Amniotic epithelial cell (primary cell): ENCODE results near the gene CD58.
"Not testable (repeated sequence)": the region's sequence is repeated elsewhere in the genome, so short reads cannot be mapped to it uniquely, and the experiment has no call there.

Experiments
- DNase-seq: peaks from one replicate; pipeline ENCODE4 v3.0.0-alpha.2; 2010; ENCODE audit warnings: low read depth

Gene CD58, protein sequence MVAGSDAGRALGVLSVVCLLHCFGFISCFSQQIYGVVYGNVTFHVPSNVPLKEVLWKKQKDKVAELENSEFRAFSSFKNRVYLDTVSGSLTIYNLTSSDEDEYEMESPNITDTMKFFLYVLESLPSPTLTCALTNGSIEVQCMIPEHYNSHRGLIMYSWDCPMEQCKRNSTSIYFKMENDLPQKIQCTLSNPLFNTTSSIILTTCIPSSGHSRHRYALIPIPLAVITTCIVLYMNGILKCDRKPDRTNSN

DNA sequence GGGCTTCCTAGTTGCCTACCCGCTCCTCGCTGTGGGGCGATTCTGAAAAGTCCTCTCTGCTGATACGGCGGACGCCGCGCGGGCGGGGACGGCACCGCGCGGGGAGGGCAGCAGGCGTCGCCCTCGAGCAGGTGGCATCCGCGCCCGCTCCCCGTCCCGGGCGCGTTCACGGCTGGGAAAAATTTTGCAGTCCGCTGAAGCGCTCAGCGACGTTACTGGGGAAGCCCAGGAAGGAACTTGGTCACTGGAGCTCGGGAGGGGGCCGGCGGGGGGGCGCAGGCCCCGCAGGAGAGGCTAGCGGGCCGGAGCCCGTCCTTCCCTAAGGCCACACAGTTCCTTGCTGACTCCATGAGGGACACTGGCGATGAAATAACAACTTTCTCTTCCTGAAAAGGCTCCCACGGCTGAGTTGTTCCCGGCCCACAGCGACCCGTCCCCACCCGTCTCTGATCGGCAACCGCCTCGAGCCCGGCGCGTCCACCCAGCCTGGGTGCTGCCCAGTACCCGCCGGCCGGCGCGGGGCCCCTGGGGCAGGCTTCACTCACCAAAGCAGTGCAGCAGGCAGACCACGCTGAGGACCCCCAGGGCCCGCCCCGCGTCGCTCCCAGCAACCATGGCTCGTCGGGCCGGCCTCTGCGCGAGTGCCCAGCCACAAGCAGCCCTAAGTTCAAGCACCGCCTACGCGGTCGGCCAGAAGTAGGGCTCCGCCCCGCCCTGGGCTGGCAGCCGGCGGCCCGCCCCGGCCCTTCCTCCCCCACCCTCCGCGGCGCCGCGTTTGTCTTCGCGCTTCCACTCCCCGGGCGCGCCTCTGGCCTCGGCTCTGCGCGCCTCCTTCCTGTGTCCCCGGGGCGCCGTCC is at the start of gene CD58:
TSS of gene CD58 (minus strand) at position 669 of the 857 bp plus-strand sequence. CDS start at position 615, 54 bp downstream.
- DNase-seq: peak; percentile 61

DNA sequence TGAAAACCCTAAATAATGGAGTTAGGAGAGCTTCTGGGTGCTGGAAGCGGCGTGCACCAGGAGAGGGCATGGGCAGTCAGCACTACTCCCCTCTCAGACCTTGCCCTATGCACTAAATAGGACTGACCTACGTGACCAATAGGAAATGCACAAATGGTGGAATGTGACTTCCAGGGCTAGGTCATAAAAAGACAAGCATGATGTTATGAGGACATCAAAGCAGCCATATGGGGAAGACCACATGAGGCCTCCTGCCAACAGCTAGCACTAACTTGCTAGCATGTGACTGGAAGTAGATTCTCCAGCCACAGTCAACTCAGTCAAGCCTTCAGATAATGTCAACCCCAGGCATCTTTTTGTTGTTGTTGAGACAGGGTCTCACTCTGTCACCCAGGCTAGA is 49.6 kb upstream of the CD58 start:
- not testable (repeated sequence) for DNase-seq

DNA sequence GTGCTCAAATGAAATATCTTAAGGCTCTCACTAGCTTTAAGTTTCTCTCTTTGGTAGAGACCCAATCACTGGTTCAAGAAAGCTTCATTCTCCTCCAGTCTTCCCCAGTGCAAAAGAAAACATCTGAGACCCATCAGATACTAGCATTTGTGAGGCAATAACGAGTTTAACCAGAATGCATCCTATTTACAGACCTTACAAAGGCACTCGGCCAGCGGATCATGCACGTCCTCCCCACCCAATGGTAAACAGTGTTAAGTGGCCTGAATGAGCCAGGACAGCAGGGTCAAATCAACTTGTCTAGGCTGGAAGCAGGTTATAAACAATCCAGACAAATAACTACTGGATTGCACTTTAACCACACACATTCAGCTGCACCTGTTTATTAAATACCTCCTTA is 48.3 kb upstream of the CD58 start:
- not testable (repeated sequence) for DNase-seq

DNA sequence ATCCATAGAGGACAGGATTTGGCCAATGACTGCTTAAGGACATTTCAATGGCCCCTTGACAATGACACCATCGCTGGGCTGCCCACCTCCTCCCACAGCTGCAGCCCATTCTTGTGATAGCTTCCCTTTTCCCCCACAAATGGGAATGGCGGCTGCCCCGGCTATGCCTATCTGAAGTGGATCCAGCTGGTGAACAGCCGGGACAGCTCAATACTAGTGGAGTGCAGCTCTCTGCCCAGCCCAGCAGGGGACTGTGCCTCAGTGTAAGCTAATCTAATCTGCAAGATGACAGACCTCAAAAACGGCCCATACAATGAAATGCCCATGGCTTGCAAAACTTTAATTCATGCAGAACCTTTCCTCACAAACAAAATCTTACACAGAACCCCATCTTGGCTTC is 47.0 kb upstream of the CD58 start:
- not testable (repeated sequence) for DNase-seq

DNA sequence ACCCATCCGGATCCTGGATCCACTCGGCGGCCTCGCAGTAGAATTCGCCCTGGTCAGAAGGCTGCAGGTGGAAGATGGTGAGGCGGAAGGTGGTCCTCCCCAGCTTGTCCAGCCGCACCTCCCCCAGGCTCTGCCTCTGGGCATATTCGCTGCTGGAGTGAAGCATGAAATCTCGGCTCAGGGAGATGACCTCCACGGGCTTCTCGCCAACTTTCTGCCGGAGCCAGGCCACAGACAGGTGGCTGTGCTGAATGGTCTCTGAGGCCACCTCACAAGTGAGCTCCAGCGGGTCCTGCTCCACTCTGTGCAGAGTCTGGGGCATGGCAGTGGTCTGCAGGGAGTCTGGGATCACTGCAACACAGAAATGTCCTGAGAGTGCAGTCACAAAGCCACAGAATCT is 43.0 kb upstream of the CD58 start:
- DNase-seq: not testable (repeated sequence)

DNA sequence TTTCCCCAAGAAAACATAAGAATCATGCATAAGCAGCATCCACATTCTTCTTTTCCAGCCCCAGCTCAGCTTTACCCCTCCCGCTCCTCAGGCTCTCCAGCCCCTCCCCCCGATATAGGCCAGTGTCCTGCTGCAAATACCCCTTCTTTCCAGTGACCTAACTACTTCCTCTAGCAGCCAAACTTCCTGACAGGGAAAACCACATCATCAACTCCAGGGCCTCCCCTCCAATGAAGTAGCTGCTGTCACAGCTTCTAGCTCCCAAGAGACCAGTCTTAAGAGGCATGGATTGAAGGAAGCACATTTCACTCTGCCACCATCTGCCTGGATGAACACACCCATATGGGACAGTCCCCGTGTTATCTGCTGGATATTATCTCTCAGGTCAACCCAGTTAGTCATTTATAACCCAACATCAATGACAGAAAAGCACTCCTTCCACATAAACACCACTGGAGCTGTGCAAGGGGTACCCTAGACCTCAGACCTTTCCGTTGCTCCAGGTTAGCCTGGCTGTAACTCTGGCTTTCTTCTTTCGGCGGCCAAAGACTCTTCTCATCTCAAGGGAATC is 39.1 kb upstream of the CD58 start:
- not testable (repeated sequence) for DNase-seq

DNA sequence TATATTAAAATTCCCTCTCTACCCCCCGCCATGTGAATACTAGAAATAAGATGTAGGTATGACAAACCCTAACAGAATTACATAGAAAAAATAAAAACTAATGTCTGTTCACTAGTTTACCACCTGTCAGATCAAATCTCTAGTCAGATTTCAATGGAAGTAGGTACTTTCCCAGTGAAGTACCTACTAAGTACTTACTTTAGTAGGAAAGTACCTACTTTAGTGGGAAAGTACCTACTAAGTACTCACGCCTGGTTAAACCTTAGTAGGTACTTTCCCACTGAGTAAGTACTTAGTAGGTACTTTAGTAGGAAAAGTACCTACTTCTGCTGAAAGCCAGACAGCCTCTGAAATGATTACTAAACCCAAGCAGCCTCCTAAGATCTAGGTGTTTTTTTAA is 38.0 kb upstream of the CD58 start:
- not testable (repeated sequence) for DNase-seq

DNA sequence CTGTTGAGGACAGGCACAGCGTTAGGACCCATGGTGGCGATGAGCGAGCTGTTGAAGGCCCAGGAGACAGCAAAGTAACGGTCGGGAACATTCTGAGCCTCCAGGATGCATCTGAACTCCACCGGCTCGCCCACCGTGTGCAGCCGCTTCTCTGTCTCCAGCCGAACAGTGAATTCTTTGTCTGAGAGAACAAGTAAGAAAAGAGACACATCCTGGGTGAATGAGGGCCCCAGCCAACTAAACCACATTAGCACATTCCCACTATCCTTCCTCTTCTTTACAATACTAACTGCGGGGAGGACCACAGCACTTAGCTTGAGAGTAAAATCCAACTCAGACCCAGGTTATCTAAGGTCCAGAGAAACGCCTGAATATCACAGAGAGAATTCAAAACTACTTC is 37.3 kb upstream of the CD58 start:
- not testable (repeated sequence) for DNase-seq

DNA sequence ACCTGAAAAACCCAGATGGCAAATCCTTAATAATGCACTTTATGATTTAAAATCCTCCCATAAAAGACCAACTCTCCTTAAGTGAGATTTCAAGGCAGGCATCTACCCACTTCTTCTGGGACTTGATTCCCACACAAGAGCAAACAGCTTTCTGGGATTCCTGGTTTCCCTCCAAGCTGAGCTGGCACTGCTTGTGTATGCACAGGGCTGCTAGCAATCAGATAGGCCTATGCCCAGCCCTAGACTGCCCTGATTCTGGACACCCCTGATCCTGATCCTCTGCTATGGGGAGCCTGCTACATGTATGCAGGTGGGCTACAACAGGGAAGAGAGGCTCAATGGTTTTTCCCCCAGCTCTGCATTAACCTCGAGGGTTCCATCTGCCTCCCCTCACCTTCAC is 36.6 kb upstream of the CD58 start:
- DNase-seq: not testable (repeated sequence)

DNA sequence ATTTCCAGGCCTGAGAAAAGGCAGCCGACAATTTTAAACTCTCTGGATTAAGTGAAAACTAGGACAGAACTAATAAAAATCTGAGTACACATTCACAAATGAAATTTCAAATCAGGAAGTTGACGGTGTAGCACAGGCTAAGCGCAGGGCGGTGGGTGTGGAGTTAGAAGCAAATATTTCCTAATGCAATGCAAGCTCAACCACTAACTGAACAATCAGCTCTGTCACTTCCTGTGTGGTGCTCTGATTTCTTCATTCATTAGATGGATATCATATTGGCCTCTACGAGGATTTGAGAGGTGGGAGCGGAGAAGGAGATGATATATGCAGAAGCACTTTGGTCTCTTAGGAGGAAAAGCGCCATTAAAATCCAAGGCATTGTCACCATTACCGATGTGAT is 35.2 kb upstream of the CD58 start:
- peak; percentile 3 for DNase-seq

DNA sequence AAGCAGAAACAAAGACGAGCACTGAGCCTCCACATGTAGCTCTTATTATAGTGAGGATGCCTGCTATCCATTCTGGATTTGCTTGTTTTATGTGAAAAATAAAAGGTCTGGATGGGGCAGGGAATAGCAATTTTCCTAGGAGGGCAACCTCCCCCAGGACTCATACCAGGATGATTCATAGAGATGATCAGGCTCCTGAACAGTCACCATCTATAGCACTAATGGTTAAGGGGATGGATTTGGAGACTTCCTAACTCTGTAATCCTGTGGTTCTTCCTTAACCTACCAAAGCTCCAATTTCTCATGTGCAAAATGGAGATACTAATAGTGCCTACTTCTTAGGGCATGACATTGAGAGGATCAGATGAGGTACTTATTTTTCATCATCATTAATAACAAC is 34.5 kb upstream of the CD58 start:
- DNase-seq: no peak

DNA sequence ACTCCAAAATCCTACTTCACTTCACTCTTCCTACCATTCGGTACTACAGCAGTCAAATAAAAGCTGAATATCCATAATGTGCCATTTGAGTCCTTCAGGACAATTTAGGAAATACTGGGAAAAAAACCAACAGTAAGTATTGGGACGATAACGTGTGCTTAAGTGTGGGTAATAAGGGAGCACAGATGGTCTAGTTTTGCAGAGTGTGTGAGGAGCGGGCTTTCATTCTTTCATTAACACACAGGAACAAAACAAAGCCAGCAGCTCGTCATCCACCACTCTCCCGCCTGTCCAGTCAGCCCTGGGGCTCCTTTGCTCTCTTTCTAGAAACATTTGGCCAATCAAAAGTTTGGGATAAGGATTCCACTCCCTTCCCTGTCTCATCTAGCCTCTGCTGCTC is 33.6 kb upstream of the CD58 start:
- not testable (repeated sequence) for DNase-seq

DNA sequence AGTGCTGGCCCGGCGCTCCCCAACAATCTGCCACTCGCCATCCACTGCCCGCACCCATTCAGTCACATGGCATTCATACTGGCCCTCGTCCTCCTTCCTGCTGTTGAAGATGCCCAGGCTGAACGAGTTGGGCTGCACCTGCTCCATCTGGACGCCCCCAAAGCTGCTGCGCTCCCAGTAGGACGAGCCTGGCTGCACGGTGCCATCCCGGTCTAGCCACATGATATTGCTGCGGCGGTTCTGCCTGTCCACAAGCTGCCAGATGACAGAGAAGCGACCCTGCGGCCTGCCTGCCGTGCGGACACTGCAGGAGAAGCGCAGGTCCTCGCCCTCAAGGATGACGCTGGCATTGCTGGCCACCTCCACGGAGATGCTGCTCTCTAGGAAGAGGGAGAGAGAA is 32.8 kb upstream of the CD58 start:
- DNase-seq: not testable (repeated sequence)

DNA sequence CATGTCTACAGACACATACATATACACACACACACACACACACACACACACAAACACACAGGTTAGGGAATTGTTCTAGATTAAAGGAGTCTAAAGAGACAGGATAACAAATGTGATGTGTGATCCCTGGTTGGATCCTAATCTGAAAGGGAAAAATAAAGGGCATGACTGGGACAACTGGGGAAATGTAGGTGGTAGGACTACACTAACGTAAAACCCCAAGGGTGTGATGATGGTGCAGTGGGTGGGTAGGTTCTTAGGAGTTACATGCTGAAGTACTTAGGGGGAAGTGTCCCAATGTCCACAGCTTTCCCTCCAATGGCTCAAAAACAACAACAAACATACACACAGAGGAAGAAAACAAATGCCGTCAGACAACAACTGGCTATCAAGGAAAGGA is 28.5 kb upstream of the CD58 start:
- not testable (repeated sequence) for DNase-seq

DNA sequence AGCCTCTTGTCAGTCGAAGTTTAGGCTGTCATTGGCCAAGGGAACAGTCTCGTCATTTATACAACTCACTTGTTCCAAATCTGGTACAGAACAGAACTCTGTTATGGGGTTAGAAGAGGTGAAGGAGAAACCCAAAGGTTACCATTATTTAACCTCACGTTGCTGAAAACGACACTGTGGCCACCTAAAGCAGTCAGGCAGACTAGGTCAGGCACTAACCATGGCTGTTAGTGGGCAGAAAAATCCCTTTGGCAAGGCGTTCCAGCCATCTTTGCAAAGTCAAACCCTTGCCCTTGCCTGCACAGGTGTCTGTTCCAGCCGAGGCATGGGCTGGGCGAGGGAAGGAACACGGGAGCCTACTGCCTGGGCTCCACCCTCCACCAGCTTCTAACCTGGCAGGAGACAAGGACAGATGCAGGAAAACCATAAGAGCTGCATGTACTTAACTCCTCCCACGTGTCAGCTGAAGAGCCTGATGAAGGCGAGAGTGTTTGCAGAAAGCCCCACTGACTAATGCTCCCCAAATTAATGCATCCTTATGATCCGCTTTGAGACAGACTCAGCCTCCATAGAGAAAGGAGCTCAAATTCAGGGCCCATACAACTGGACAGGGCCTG is 27.7 kb upstream of the CD58 start:
- not testable (repeated sequence) for DNase-seq

DNA sequence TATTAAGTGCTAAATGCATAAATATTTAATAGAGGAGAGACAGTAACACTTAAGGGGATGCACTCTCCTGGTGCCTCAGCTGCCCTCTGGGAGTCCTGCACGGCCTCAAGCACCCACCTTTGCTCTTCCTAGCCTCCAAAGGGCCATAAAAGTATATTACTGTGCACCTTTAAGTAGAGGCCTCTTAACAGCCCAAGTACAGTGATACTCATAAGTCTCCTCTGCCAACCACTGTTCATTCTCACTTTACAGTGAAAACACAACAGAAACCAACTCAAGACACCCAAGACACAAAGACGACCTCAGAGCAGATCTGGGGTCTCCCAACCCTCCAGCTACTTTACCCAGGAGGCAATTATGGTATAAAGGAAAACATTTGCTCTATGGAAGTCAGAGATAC is 26.6 kb upstream of the CD58 start:
- not testable (repeated sequence) for DNase-seq

DNA sequence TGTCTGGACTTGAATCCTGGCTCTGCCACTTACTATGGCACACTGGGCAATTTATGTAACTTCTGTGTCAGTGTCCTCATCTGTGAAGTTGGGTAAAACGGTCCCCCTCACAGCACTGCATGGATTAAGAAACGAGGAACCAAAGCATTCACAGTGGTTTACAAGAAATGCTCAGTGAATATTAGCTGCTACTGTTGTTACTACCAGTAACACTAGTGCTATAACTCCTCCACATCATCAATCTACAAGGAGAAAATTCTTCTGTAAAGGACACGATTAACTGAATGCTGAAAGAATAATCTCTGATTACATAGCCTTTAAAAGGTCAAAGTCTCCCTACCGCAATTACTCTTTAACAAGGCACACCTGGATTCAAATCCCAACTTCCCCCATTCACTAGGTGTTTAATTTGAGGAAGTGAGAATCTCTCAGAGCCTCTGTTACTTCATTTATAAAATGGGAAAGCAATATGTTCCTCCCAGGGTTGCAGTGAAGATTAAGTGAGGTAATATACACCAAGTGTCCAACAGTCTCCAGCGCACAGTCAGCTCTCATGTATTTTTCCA is 26.0 kb upstream of the CD58 start:
- not testable (repeated sequence) for DNase-seq

DNA sequence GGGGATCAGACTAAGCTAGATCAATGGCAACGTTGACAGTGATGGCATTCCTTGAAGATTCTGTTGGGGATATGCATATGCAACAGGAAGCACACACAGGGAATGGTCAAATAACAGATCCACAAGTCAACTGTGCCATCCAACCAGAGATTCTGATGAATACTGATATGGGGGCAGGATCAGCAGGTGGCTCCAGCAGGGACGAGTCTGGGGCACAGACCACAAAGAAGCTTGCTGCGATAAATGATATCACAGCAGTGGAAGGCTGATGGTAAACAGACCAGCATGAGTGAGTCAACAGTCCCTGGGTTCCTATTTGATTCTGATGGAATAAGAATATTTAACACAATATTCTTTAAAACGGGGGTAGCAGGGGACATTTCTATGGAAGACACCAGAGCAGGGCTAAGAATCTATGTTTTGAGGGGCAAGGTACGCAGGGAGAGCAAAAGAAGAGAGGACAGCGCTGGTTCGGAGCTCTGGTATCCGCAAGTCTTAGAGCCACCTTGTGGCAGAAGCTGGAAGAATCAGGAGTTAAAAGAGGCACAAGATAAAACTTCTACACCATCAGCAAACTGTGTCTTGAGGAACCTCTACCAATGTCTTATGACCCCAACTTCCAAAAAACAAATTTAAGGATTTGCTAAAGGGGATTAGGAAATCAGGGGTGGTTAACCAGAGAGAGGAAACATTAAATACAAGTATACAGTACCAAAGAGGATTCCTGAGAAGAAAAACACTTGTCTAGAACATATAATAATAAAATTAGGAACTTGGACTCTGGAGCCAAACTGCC is 25.3 kb upstream of the CD58 start:
- DNase-seq: peak; percentile 28

DNA sequence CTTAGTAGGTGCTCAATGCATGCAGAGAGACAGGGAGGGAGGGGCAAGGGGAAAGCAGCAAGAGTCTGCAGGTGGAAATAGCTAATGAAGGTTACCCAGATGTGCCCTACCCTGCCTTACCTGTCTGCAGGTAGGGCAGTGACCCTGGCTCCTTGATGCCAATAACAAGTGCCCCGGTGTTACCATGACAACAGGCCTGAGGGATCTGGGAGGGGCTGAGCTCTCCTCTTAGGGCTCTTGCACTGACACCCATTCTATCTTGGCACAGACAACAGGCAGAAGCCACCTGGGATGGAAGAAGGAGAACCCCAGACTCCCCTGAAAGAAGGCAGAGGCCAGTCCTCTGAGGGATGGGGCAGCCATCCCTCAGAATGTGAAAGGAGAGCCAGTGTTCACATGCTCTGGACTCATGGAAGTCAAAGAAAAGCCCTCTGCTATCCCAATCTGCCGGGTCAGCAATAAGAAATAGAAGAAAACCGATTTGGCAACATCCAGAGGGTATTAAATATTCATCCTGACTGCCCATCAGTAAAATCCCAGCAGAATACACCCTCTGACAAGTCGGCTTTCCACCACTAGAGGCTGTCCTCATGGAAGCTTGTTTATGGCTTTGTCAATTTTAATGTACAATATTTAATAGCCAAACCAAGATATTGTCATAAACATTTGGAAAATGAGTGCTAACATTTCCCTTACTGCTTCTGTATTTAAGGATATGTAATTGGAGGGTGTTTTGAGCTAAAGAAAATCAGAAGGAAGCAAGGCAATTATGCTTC is 24.4 kb upstream of the CD58 start:
- DNase-seq: not testable (repeated sequence)

DNA sequence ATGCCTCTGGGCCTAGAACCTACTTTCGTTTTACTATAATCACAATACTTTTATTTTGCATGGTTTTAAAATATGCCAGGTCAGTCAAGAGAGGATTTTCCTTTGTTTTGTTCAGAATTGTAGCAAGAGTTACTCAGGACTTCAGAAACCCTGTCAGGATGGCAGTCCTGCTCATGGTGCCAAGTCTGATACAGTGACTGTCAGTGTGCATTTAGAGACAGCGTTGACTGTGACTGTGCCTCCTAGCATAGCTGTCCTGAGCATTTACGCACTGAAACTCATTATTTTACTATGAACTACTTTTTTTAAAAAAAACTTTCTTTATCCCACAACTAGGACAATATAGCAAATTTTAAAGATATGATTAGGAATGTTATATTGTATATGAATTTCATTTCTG is 23.2 kb upstream of the CD58 start:
- not testable (repeated sequence) for DNase-seq

DNA sequence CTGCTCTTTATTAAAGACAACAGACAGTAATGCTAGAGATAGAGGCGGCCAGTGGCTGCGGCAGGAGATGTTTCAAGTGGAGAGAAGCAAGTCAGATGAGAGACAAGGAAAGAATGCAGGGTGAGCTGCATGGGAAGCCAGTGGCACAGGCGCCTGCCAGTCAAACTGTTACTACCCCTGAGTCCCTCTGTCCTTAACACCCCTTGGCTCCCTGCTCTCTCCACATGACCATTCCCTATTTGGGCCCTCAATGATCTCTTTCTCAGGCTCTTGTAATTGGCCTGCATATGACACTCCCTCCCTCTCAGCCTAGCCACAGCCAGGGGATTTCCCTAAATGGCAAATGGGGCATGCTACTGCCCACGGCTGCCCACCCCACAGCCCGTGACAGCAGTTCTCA is 22.6 kb upstream of the CD58 start:
- not testable (repeated sequence) for DNase-seq
